ENCODE measurements around the gene FSTL3. TPM values are rescaled to one million over a fixed set of nuclear protein-coding genes. Genes with fewer than 3 reads are reported as not detected.

Gene FSTL3
- 58.3 and 76.3 TPM in 2 replicates for total RNA-seq

DNA sequence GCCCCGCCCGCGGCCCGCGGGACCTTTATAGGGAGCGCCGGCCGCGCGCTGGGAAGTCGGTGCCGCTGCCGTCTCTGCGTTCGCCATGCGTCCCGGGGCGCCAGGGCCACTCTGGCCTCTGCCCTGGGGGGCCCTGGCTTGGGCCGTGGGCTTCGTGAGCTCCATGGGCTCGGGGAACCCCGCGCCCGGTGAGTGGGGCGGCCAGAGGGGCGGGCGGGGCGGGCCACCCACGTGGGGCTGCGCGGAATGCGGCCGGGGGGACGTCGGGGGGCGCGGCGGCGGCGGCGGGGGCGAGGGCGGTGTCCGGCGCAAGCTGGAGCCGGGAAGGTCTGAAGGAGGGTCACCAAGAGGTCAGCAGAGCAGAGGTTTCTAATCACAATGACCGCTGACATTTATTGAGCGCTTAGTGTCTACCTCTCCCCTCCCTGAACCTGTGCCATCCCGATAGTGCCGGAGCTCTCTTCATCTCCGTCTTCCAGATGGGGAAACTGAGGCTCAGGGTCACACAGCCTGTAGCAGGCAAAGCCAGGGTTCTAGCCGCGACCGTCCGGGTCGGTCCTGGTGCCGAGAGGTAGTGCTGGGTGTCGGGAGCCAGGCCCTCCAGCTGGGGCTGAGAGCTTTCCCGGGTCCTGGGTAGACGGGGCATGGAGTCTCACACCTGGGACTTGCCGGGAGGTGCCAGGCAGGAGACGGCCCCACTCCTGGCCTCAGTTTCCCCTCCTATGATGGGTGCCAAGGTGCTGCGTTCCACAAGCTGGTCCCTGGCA is at the start of gene FSTL3:
Gene FSTL3, plus strand, starts transcription at position 54 of the 767 bp plus-strand sequence. Its CDS starts 32 bp downstream, at position 86.

DNA sequence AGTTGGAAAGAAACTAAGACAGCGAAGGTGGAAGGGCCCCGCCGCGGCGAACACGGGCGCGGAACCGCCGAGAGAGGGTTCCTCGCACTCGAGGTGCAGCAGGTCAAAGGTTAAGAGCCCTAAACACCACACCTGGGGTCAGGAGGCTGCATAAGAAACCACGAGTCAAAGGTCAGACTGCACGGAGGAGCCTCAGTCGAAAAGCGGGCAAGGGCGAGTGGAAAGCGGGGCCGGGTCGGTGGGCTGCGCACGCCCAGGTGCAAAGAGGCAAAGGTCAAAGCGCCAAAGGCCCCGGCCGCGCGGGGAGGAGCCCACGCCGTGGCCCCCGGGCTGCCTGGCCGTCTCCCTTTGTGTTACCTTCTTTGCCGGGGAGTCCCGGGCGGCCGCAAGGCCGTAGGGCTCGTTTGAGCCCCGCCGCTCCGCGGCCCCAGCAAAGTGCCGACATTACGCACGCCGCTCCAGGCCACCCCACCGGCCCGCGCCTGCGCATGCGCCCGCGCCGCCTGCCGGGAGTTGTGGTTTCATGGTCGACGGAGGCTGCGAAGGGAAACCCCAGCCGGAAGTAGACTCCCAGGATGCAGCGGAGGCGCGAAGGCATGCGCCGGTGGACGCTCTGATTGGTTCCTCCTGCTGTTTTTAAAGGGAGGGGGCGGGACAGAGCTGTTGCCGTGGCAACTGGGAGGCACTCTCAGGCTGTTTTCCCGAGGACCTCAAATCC is 43.0 kb upstream of the FSTL3 start, which contains the start of gene POLRMT:
Gene POLRMT, minus strand, starts transcription at position 470 of the 718 bp plus-strand sequence. Its CDS starts 25 bp downstream, at position 445.

GRCh38 chr19:639253-640160 is 36.7 kb upstream of the FSTL3 start, which contains the start of gene FGF22:
TSS of gene FGF22 (plus strand) at chr19:639879. CDS start at chr19:639926, 47 bp downstream.

GRCh38 chr19:662962-663681 is 13.1 kb upstream of the FSTL3 start, which contains the start of gene RNF126:
TSS of gene RNF126 (minus strand) at chr19:663214. CDS start at chr19:663121, 93 bp downstream.

GRCh38 chr19:695352-695949 is 19.3 kb downstream of the FSTL3 start, which contains the start of gene PRSS57:
TSS of gene PRSS57 (minus strand) at chr19:695452. CDS start at chr19:695430, 22 bp downstream.

DNA sequence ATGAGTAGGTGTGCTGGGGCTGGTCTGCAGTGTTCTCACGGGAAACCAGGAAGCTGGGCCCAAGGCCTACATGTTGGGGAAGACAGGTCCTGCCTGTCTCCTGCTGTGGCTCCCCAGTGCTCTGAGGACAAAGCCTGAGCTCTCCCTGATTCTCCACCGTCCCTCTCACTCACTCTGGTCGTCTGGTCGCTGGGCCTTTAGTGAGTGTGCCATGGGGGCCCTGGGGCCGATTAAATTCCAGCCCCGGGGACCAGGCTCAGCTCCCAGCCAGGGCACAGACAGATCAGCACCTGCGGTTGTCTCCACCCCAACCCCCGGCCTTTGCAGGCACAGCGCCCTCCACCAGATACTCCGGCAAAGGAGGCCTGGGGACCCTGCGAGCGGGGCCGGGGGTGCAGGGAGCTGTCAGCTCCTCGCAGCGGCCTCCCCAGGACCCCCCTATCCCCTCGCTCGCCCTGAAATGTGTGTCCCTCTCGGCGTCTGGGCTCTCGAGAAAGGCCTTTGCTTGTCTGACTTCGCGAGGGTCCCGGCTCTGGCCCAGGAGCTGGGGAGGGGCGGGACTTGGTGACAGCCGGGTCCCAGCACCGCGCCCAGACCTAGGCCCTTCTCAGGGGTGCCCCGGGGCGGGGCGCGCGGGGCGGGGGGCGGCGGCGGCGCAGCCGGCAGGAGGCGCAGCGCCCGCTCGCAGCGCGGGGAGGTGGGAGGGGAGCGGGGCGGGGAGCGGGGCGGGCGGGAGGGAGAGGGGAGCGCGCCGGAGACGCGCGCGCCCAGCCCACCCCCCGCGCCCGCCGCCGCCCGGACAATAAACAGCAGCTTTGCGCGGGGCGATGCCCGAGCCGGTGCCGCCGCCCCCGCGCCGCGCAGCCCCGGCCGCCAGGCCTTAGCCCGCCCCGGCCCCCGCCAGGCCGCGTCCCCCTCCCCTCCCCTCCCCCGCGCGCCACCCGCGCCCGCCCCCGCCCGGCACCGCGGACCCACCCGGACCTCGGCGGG is 32.3 kb downstream of the FSTL3 start, which contains the start of gene PALM:
Gene PALM, plus strand, starts transcription at position 782 of the 990 bp plus-strand sequence. CDS start 212 bp downstream, outside the sequence.

Other genes starting within 250 kb of the FSTL3 start
- 3.1 TPM in 2 replicates for gene SHC2, start 215.4 kb upstream of the FSTL3 start, total RNA-seq
- 0.10 TPM in 1 of 2 replicates, not detected in the other for gene MADCAM1, start 179.9 kb upstream of the FSTL3 start, total RNA-seq
- 60.8 and 64.0 TPM in 2 replicates for gene TPGS1, start 168.9 kb upstream of the FSTL3 start, total RNA-seq
- 55.1 and 58.4 TPM in 2 replicates for gene CDC34, start 144.6 kb upstream of the FSTL3 start, total RNA-seq
- not detected in 2 replicates for gene GZMM, start 132.3 kb upstream of the FSTL3 start, total RNA-seq
- gene BSG, start 103.8 kb upstream of the FSTL3 start, total RNA-seq: 746 and 828 TPM in 2 replicates
- 2.5 and 2.7 TPM in 2 replicates for gene HCN2, start 86.5 kb upstream of the FSTL3 start, total RNA-seq
- 20.7 and 31.3 TPM in 2 replicates for gene POLRMT, start 42.9 kb upstream of the FSTL3 start, total RNA-seq
- gene FGF22, start 36.5 kb upstream of the FSTL3 start, total RNA-seq: not detected in 2 replicates
- gene RNF126, start 13.2 kb upstream of the FSTL3 start, total RNA-seq: 29.8 and 30.6 TPM in 2 replicates
- not detected in 2 replicates for gene PRSS57, start 19.1 kb downstream of the FSTL3 start, total RNA-seq
- gene PALM, start 32.5 kb downstream of the FSTL3 start, total RNA-seq: 46.4 and 55.6 TPM in 2 replicates
- gene MISP, start 74.7 kb downstream of the FSTL3 start, total RNA-seq: not detected in 2 replicates
- 139 and 147 TPM in 2 replicates for gene PTBP1, start 121.1 kb downstream of the FSTL3 start, total RNA-seq
- gene PLPPR3, start 145.6 kb downstream of the FSTL3 start, total RNA-seq: 0.10 and 0.44 TPM in 2 replicates
- gene AZU1, start 151.4 kb downstream of the FSTL3 start, total RNA-seq: not detected in 2 replicates
- not detected in 2 replicates for gene PRTN3, start 164.6 kb downstream of the FSTL3 start, total RNA-seq
- 4.6 and 5.4 TPM in 2 replicates for gene ELANE, start 175.9 kb downstream of the FSTL3 start, total RNA-seq
- 1,761 and 1,927 TPM in 2 replicates for gene CFD, start 183.3 kb downstream of the FSTL3 start, total RNA-seq
- gene MED16, start 216.8 kb downstream of the FSTL3 start, total RNA-seq: 30.8 and 34.1 TPM in 2 replicates
- not detected in 2 replicates for gene RNU6-9, start 217.1 kb downstream of the FSTL3 start, total RNA-seq
- 42.6 and 50.5 TPM in 2 replicates for gene R3HDM4, start 236.8 kb downstream of the FSTL3 start, total RNA-seq
- gene KISS1R, start 240.9 kb downstream of the FSTL3 start, total RNA-seq: not detected in 2 replicates
- 2.6 and 4.9 TPM in 2 replicates for gene ARID3A, start 249.6 kb downstream of the FSTL3 start, total RNA-seq